PFSK-1 (cell line): Measurements from ENCODE around the gene ZFAND3.

Source experiments
- POLR2AphosphoS5 ChIP-seq: IDR thresholded peaks from 2 replicates; pipeline ENCODE4 v1.6.1; 2012; ENCODE audit warnings: low read depth, mild to moderate bottlenecking, control low read depth, low read length, moderate library complexity
- TAF1 ChIP-seq: IDR thresholded peaks from 2 replicates; pipeline ENCODE4 v1.6.1; 2012; ENCODE audit warnings: low read length, control low read depth, borderline replicate concordance; ENCODE audit not compliant: insufficient read depth

DNA sequence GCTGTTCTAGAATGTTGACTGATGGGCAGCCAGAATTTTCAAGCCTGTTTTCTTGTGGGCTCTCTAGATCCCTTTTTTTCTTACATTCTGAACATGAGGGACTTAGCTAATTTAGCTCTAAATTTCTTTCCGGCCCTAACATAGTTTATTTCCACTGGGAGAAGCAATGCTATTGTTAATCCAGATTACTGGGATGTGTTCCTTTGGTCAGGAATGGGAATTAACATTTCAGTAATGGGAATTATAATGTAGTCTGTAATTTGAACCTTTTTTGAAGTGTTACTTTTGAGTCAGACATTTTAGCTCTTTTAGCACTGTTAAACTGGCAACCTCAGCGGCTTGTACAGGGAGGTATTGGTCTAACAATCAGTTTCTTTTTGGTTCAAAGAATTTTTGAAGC, 7.5 kb downstream of the ZFAND3 start:
- TF ChIP-seq POLR2AphosphoS5 (no peak), TAF1 (no peak)
